HEK293 (cell line): ENCODE results near the gene TMEM119.

ENCODE experiments used
- ZBTB7A ChIP-seq: fragments of 450-650 bp; formaldehyde crosslinking; IDR thresholded peaks from 2 replicates; pipeline ENCODE4 v1.5.1; 2016; ENCODE audit warnings: low read depth, missing biosample characterization, missing genetic modification characterization
- ZNF121 ChIP-seq: fragments of 450-650 bp; formaldehyde crosslinking; IDR thresholded peaks from 2 replicates; pipeline ENCODE4 v1.5.1; 2016; ENCODE audit warnings: missing biosample characterization, missing genetic modification characterization
- ZNF133 ChIP-seq: fragments of 450-650 bp; formaldehyde crosslinking; IDR thresholded peaks from 2 replicates; pipeline ENCODE4 v1.5.1; 2016; ENCODE audit warnings: missing biosample characterization, missing genetic modification characterization
- ZNF624 ChIP-seq: fragments of 450-650 bp; formaldehyde crosslinking; IDR thresholded peaks from 2 replicates; pipeline ENCODE4 v1.5.1; 2017; ENCODE audit warnings: missing biosample characterization, missing genetic modification characterization
- ZNF701 ChIP-seq: fragments of 450-650 bp; formaldehyde crosslinking; IDR thresholded peaks from 2 replicates; pipeline ENCODE4 v1.5.1; 2016; ENCODE audit warnings: missing biosample characterization, missing genetic modification characterization
- ZSCAN30 ChIP-seq: fragments of 450-650 bp; IDR thresholded peaks from 2 replicates; pipeline ENCODE4 v1.5.1; 2018; ENCODE audit warnings: missing biosample characterization, mild to moderate bottlenecking, missing genetic modification characterization, moderate library complexity
- TF ChIP-seq, protein P1 (sequence below): fragments of 450-650 bp; formaldehyde crosslinking; IDR thresholded peaks from 2 replicates; pipeline ENCODE4 v1.5.1; 2016; ENCODE audit warnings: missing biosample characterization, missing genetic modification characterization, low read depth
- TF ChIP-seq, protein P2 (sequence below): fragments of 450-650 bp; formaldehyde crosslinking; IDR thresholded peaks from 2 replicates; pipeline ENCODE4 v1.5.1; 2016; ENCODE audit warnings: missing biosample characterization, missing genetic modification characterization
- TF ChIP-seq, protein P3 (sequence below): fragments of 450-650 bp; formaldehyde crosslinking; IDR thresholded peaks from 2 replicates; pipeline ENCODE4 v1.5.1; 2017; ENCODE audit warnings: missing biosample characterization, mild to moderate bottlenecking, missing genetic modification characterization, moderate library complexity

DNA sequence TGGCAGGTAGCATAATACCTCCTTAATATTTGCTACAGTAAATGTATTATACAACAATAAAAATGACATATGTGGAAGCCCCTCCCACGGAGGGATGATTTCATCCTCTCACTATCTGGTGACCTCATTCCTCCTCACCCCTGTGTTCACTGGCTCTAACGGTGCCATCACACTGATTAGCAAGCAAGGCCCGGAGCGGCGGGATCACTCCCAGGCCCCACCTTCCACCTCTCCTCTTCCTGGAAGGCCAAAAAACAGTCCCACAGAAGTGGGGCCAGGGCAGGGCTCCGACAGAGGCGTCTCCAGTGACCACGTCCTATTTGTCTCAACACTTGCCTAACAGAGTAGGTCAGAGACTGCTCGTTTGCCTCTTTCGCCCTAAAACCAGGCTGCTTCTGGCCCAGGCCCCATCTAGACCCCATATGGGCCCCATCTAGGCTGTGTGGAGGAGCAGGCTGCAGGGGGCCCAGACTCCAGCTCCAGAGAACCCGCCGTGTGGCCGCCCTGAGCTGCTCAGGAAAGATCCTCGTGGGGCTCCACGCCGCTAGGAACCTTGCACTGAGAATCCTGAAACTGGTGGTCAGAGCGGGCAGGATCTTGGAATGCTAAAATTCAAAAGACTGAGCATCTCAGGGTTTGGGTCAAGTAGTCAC lies 32.1 kb upstream of the TMEM119 start:
- TF ChIP-seq ZNF133 (tag by site-specific recombination) (no peak), ZNF624 (tag by site-specific recombination) (no peak), ZSCAN30 (tag by site-specific recombination) (no peak), ZBTB7A (no peak), ZNF121 (tag by site-specific recombination) (no peak), ZNF701 (tag by site-specific recombination) (no peak)
- TF ChIP-seq, protein P1, sequence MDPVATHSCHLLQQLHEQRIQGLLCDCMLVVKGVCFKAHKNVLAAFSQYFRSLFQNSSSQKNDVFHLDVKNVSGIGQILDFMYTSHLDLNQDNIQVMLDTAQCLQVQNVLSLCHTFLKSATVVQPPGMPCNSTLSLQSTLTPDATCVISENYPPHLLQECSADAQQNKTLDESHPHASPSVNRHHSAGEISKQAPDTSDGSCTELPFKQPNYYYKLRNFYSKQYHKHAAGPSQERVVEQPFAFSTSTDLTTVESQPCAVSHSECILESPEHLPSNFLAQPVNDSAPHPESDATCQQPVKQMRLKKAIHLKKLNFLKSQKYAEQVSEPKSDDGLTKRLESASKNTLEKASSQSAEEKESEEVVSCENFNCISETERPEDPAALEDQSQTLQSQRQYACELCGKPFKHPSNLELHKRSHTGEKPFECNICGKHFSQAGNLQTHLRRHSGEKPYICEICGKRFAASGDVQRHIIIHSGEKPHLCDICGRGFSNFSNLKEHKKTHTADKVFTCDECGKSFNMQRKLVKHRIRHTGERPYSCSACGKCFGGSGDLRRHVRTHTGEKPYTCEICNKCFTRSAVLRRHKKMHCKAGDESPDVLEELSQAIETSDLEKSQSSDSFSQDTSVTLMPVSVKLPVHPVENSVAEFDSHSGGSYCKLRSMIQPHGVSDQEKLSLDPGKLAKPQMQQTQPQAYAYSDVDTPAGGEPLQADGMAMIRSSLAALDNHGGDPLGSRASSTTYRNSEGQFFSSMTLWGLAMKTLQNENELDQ: no peak
- TF ChIP-seq, protein P2, sequence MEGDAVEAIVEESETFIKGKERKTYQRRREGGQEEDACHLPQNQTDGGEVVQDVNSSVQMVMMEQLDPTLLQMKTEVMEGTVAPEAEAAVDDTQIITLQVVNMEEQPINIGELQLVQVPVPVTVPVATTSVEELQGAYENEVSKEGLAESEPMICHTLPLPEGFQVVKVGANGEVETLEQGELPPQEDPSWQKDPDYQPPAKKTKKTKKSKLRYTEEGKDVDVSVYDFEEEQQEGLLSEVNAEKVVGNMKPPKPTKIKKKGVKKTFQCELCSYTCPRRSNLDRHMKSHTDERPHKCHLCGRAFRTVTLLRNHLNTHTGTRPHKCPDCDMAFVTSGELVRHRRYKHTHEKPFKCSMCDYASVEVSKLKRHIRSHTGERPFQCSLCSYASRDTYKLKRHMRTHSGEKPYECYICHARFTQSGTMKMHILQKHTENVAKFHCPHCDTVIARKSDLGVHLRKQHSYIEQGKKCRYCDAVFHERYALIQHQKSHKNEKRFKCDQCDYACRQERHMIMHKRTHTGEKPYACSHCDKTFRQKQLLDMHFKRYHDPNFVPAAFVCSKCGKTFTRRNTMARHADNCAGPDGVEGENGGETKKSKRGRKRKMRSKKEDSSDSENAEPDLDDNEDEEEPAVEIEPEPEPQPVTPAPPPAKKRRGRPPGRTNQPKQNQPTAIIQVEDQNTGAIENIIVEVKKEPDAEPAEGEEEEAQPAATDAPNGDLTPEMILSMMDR: no peak
- TF ChIP-seq, protein P3, sequence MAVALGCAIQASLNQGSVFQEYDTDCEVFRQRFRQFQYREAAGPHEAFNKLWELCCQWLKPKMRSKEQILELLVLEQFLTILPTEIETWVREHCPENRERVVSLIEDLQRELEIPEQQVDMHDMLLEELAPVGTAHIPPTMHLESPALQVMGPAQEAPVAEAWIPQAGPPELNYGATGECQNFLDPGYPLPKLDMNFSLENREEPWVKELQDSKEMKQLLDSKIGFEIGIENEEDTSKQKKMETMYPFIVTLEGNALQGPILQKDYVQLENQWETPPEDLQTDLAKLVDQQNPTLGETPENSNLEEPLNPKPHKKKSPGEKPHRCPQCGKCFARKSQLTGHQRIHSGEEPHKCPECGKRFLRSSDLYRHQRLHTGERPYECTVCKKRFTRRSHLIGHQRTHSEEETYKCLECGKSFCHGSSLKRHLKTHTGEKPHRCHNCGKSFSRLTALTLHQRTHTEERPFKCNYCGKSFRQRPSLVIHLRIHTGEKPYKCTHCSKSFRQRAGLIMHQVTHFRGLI (tag by site-specific recombination): no peak
